LHCN-M2 (cell line): ENCODE results near the gene LTBP3. TPM values are rescaled to one million over a fixed set of nuclear protein-coding genes. Genes with fewer than 3 reads are reported as not detected.
A peak's percentile ranks its signal among the peaks of the same experiment; 100 is the strongest.
"Not testable (repeated sequence)": the region's sequence is repeated elsewhere in the genome, so short reads cannot be mapped to it uniquely, and the experiment has no call there.

ENCODE experiments used
- DNase-seq: peaks from one replicate; pipeline ENCODE4 v3.0.0-alpha.2; 2012; ENCODE audit warnings: low read depth
- total RNA-seq: library from RNA; depleted of rRNA; stranded (reverse); fragments of >200 nt; gene quantifications from 2 replicates; pipeline ENCODE4 v1.2.3, GENCODE V29; 2014

LTBP3 gene
- total RNA-seq, 1 experiment from 2014 or later, result 27.3 TPM

DNA sequence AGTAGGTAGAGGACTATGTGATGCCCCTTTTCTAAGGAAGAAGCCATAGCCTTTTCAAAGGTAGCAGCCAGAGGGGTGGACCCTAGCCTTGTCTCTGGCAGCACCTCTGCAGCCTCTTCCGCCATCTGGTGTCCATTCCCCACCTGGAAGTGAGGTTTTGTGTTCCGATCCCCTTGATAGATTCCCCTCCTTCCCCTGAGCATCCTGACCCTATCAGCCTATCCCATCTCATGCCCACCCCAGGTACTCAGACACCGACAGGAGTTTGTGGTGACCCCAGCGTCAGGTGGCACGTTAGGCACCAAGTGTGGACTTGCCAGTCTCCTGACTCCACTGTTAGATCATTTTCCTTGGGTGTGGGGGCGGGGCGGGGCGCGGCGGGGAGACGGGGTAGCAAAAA, 13.8 kb upstream of the LTBP3 start:
- DNase-seq, result no peak

DNA sequence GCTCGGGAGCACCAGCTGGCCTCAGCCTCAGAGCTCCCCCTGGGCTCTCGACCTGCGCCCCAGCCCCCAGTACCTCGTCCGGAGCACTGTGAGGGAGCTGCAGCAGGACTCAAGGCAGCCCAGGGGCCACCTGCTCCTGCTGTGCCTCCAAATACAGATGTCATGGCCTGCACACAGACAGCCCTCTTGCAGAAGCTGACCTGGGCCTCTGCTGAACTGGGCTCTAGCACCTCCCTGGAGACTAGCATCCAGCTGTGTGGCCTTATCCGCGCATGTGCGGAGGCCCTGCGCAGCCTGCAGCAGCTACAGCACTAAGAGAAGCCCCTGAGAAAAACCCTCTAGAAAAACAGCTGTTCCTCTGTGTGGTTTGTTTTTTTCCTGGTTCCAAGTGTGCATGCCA, 13.3 kb upstream of the LTBP3 start:
- DNase-seq, result no peak

DNA sequence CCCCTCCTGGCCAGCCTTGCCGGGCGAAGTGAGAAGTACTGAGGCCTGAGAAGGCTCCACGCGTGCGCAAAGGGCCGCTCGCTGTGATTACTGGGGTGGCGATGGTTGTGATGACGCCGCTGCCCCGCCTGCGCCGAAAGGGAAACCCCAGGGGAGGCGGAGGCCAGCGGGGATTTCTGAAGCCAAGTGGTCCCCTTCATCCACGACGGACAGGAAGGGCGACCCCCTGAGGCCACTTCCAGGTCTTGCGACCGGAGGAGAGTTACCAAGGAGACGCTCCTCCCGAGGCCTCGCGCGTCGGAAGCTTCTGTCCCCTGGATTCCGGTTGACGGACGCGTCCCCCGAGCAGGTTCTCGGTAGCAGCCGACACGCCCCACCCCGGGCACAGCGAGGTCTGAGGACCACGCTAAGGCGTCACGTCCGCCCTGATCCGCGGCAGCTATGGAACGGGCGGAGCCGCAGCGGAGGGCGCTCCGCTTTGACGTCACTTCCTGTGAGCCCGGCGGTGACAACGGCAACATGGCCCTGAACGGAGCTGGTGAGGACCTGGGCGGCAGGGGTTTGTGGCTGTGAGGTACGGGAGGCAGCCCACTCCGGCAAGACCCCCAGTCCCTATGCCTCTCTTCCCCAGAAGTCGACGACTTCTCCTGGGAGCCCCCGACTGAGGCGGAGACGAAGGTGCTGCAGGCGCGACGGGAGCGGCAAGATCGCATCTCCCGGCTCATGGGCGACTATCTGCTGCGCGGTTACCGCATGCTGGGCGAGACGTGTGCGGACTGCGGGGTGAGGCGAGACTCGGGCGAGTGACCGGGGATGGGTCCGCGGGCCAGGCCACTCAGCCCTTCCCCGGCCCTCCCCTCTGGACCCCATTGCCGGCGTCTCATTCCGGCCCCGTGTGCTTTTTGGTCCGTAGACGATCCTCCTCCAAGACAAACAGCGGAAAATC, 12.1 kb upstream of the LTBP3 start, which contains the start of gene ZNRD2:
ZNRD2 (plus strand) TSS at position 505 of the 946 bp plus-strand sequence; CDS start at position 520, 15 bp downstream.
- peak; percentile 99 for DNase-seq

DNA sequence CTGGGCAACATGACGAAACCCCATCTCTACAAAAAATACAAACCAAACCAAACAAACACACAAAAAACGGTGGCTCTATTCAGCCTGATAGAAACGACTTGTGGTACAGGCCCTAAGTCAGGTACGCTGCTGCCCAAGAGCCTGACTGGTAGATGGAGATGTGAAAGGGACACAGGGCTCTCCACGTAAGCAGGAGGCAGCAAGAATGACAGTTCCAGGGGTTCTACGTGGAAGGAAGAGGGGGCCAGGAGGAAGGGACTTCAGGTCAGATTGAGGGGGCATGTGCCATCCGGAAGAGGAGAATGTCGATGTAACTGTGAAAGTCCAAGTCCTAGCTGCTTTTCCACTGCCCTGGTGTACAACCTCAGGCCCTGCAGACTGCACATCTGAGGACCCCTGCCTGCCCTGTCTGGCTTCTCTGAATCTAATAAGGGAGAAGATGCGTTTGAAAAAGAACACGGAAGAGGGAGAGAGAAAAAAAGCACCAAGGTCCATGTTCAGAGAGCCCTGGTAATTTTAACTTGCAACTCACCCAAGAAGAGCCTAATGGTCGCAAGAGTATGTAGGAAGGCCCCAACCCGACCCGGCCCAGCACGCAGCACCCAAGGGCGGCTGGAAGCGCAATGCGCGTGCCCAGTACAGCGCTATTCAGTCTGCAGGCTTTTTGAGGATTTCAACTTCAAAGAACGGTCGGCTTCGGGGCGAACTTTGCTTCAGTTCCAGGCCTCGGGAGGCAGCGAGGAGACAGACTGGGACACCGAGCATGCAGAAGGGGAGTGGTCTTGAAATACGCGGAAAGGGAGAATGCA, 11.2 kb upstream of the LTBP3 start:
- no peak for DNase-seq

DNA sequence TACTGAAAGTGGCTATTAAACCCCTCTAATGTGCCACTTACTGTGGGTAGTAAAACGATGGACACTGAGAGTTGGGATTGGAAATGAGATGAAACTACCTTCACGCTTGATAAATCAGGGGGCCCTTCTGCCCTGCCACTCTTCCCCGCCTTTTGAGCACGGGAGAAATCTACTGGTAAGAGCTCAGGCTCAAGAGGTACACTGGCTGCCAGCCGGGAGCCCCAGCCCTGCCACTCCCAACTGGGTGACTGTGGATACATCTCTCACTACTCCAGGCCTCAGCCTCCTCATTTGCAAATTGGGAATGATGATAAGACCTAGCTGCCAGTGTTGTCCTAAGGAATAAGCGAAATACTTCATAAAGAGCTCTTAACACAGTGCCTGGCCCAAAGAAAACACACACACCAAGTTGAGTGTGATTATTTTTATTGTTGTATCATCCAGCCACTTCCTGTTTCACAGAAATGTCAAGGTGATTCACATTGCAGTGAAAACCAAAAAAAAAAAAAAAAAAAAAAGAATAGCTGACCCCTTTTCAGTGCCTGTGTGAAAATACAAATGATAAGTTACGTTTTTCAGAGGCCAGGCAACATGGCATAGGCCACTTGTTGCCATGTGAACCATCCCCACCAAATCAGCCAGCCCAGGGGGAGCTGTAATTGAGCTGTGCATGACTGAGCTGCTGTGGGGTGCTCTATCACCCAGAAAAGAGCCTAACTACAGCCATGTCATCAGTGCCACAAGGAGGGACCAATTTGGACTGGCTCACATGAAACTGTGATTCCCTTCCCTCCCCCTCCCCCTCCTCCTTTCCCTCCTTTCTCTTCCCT, 7.7 kb upstream of the LTBP3 start:
- no peak for DNase-seq

DNA sequence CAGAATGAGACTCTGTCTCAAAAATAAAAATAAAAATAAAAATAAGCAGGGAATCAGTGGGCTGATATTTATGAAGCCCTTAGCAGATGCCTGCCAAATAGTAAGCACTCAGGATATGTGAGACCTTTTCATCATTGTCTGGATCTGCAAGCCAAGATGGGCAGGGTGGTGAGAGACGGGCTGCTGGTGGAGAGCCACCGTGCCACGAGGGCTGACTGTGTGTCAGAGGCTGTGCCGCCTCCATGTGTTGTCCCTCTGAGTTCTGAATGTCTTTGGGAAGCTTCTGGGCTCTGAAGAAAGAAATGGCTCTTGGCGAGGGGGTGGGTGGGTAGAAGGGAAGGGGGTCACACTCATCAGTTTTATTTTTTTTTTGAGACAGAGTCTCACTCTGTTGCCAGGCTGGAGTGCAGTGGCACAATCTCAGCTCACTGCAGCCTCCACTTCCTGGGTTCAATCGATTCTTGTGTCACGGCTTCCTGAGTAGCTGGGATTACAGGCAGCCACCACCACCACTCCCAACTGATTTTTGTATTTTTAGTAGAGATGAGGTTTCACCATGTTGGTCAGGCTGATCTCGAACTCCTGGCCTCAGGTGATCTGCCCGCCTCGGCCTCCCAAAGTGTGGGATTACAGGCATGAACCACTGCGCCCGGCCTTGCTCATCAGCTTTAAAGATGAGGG, 6.9 kb upstream of the LTBP3 start:
- not testable (repeated sequence) for DNase-seq

DNA sequence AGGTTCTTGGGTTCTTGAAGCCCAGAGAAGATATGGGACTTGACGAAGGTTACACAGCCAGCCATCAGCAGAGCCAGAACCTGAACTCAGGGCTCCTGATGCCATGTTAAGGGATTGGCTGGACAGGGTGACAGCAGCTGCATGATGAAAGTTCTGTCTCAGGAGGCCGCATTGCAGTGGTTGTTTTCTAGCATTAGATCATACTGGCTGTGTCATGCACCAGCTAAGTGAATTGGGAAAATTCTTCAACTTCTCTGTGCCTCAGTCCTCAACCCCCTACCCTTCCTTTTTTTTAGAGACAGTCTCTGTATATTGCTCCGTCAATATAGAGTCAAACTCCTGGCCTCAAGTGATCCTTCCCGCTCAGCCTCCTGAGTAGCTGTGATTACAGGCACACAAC, 5.4 kb upstream of the LTBP3 start:
- DNase-seq, result no peak

DNA sequence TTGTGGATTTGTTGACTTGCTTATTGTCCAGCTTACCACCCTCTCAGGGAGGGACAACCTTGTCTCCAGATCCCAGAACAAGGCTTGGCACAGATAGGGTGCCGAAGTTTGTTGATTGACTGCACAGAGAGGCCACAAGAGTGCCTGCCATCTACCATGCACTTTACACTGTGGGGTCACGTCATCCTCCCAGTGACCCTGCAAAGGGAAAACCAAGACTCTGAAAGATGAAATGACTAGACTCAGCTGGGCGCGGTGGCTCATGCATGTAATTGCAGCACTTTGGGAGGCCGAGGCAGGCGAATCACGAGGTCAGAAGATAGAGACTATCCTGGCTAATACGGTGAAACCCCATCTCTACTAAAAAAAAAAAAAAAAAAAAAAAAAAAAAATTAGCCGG, 4.6 kb upstream of the LTBP3 start:
- DNase-seq, result no peak

DNA sequence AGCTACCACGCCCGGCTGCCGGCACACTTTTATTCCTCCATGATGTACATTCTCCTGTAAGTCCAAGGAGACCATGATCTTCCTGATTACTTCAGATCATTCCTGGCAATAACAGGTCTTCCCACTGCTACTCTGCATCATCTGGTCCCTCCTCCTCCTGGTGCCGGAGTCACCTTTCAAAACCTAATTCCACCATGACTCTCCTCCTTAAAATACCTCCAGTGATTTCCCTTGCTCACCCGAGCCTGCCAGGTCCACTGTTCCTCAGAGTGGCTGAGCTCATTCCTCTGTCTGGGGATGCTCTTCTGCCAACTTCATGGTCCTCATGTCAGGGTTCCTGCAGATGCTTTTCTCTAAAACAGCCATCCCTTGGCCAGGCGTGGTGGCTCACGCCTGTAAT, 3.9 kb upstream of the LTBP3 start:
- DNase-seq, result no peak

DNA sequence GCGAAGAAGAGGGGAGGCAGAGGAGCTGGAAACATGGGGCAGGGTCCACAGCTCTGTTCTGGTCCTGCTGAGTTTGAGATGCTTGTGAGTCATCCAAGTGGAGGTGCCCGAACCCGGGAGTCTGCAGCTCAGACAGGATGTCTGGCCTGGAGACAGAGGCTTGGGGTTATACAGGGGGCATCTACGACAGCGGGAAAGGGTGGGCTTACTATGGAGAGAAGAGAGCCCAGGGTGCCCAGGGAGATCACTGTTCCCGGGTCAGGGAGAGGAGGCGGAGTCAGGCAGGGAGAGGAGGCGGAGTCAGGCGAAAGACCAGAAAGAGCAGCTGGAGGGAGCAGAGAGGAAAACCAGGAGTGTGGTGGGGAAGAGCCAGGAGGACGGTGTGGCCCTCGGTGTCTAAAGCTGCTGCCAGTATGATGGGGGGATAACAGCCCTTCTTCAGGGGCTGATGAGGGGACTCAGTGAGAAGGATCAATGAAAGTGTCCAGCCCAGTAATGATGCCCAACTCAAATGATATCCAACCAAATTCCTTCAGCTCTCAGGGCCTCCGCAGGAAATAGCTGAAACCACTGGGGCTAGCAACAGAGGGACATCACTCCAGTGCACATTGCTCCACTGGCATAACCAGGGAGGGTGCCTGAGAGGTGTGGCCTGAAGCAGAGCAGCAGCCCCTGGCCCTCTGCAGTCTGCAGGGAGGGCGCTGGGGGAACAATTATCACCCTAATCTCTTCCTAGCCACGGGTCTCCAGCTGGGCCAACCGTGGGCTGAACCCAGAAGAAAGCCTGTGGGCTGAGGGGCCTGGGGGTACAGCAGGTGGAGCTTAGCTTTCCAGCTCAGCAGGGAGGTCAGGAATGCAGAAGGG, 2.6 kb upstream of the LTBP3 start:
- DNase-seq, result peak; percentile 67

DNA sequence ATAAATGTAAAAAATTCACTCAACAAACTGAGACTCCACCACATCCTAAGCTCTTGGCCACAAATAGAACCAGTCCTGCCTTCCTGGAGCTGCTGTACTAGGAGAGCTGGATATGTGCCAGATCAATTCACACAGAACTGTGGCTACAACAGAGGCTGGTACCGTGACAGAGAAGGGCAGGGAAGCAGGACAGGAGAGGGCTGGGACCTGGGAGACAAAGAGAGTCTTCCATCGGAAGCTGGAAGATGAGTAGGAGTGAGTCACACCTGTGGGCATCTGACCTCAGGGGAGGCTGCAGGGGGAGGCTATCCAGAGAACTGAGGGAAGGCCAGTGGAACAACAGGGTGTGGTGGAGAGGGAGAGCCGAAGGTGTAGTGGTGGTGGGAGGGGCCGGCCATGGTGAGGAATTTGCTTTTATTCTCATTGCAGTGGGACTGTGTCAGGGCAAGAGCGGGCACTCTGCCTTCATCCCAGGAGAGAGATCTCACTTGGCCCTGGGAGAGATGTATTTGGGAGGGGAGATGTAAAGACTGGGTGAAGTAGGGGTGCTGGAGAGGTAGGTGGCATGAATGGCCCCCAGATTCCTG, 1.9 kb upstream of the LTBP3 start:
- peak; percentile 79 for DNase-seq

DNA sequence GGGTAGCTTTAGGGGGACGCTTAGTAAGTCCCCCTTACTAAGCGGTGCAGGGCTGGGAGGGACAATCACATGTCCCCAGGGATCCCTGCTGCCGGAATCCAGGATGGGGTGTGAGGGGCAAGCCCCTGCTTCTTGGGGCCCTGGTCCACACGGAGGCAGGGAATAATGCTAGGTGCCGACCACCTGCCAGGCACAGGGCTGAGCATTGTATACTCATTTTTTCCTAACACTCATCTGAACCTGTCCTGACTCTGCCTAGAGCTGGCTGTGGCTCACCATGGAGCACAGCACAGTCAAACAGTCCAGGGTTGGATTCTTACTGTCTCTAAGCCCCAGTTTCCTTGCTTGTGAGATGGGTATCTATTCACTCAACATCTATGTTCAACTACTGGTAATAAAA, 1.4 kb upstream of the LTBP3 start:
- no peak for DNase-seq

DNA sequence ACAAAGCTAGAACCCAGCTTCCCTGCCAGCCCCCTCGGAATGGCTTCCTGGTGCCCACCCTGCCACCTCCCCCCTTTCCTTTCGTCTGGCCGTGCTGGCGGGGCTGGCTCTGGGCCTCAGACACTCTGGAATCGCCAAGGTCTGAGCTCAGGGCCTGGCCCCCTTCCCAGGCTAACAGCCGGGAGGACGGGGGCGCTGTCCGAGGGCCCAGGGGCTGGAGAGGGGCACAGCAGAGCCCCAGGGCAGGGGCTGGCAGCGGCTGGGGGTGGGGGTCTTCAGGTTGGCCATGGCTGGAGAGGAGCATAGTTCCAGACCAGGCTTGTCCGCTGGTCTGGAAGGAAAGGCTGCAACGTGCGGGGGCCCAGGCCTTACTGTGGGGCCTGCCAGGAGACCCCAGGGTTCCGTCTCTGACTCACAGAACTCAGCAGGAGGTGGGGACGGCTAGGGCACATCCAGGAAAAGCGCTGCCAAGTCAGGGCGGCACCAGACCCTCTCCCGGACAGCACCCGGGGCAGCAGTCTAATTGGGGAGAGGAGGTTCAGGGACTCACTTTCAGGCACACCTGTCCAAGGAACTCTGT, 861 bp upstream of the LTBP3 start:
- no peak for DNase-seq

DNA sequence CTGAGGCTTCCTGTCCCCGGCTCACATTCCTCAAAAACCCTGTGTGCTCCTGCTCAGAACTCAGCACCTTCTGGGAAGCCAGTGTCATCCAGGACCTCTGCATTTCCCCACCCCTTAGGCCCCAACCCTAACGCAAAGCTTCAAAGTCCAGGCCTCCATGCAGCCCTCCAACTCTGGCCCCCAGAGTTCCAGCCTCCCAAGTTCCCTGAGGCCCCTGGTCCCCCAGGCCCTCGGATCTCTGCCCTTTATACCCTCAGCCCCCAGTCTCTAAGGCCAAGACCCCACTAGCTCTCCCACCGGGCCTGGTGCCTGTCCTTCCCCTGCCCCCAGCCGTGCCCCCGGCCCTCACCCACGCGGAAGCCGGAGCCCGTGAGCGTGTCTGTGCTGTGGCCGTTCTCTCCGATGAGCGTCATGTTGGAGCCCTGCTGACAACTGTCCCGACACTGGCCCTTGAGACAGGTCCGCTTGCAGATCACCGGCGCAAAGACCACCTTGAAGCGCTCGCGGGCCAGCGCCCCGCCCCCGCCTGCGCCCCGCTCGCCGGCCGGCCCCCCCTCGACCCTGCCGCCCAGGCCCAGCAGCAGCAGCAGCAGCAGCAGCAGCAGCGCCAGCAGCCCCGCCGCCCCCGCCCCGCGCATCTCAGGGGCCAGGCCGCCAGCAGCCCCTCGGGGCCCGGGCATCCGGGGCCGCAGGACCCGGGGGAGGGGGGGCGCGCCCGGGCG, 718 bp downstream of the LTBP3 start:
- DNase-seq, result no peak

DNA sequence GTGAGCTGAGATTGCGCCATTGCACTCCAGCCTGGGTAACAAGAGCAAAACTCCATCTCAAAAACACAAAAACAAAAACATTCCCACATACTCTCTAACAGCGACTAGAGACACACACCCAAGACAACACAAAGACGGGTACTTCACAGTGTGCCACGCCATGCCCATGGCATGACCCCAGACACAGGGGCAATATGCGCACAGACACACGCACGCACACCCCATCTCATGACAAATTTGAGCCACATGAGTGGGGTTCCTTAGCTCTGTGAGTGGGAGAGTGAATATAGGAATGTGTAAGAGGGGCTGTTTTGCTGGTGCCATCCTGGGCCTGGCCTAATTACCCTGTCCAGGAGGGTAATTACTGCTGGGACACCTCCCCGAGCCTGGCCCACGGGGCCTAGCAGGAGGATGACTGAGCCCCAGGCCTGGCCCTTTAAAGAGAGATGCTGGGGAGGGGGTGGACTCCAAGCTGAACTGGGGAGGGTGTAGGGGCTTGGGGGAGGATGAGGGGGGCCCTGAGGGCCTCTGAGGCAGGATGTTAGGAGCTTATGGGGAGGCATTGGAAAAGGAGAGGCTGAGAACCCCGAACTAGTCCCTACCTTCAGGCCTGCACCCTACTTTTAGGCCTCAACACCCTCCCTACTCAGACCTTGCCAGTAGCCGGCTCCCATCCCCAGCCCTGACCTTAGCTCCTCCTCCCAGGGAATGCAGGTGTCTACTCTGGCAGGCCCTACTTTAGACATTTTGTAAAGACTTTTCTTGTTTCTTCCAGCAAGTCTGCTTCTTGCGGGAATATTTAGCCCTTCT, 1.5 kb downstream of the LTBP3 start:
- no peak for DNase-seq

DNA sequence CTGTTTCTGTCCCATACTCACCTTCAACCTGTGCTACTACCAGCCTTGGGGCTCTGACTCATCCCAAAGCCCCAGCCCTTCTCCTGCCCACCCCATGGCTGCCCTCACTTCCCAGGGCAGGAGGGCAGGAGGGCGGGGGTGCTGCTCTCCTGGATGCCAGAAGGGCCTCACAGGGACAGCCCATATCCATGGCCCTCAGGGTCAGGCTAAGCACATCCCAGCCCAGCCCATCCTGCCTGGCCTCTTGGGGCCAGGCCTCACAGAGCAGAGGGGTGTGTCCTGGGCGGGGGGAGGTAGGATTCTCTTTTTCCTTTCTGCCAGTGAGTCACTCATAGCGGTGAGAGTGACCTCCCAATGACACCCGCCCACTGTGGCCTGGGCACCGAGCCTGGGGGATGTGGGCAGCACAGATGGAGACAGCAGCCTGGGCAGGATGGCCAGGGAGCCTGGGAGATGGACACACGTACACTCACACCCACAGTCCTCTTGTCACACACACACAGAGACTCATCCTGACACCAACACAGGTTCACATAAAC, 2.4 kb downstream of the LTBP3 start:
- DNase-seq, result peak; percentile 97

DNA sequence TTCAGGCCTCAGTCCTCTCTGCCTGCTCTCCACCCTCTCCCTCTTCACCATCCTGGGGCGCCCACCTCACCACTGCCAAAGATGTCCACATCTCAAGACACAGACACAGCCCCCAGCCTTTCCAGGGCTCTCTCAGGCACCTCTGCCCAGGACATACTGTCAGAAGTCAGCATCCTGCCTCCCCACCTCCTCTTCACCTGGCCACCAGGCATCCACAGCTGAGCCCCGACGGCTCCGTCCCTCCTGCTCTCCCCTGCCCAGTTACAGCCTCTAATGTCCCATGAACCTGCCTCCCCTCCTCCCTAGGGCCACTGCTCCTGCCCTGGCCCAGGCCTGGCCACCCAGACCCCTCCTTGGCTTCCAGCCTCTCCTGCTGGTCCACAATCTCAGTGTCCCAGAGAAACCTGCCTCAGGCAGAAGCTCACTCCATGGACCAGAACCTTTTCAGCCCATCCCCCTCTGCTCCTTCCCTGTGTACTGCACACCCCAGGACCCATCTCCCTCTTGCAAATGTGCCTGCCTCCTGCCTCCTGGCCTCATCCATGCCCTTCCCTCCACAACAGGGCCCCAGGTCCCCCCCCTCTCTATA, 3.2 kb downstream of the LTBP3 start:
- no peak for DNase-seq
